T47D (cell line): ENCODE data around the gene ALX4.
A peak's percentile ranks its signal among the peaks of the same experiment; 100 is the strongest.

Source experiments
- DNase-seq, 2 experiments: peaks; one replicate each; pipeline versions ENCODE4 v3.0.0 to v3.0.0-alpha.2; 2011 to 2012; ENCODE audit warnings: low read depth in 1 of 2, low spot score in 1 of 2
- JUND ChIP-seq: IDR thresholded peaks from 2 replicates; pipeline ENCODE4 v1.6.1; 2012; ENCODE audit warnings: low read depth
- in situ Hi-C: cut with HindIII; loops from 2 replicates; pipeline ENCODE4 v1.10.0; 2016; ENCODE audit warnings: low sequenced_read_pairs, low pct_unique_long_range_greater_than_20kb

ALX4 gene

DNA sequence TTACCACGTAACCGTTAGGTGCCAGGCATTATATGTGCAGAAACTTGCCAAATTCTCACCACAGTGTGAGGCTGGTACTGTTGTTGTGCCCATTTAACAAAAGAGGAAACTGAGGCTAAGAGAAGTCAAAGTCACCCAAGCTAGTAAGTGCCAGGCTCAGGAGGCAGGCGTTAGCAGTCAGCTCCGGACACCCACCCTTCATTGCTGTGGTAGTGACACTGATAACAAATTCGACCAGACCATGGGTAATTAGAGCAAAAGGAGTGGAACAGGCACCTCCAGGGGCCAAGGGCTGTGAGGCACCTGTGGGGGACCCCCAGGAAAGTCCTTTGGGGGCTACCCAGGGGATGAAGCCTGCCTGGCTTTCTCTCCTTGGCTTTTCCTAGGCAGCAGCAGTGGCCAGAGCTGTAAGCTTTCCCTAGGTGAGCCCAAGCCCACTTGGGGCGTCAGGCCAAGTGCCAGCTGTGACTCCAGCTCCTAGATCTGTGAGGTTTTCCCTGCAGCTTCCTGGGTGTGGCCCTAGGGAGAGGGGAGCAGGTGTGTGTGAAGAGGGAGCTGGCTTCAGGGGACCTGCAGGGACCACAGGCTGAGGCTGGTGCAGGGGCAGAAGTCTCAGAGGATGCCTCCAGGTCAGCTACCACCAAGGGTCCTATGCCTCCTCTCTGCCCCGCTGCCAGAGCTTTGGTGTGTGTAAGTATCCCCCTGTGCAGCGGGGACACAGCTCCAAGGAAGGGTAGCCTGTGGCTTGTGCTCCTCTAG lies 19.7 kb upstream of the ALX4 start:
- in situ Hi-C loops = no loop called here
- TF ChIP-seq JUND = no peak
- DNase-seq = no peak

DNA sequence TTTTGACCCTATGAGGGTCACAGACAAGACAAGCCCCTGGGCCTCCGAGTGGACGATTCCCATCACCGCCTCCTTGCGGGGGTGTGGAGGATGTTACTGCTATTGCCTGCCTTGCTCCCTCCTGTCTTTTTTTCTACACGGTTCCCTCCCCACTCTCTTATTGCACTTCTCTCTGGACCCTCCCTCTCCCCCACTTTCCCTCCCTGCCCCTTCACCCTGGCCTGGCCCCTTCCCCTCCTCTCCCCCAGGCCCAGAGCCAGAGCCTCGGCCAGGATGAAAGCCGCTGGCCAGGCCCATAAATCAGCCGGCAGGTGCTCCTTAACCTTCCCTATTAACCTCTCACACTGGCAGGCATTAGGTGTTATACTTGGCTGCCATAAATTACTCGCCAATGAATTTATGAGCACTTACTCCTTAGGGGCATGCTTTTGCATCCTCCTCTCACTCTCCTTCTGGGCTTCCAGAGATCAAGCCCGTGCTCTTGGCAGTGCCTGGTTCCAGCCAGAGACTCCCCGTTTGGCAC lies 18.3 kb upstream of the ALX4 start:
- no peak for DNase-seq
- no peak for TF ChIP-seq JUND
- in situ Hi-C loops = no loop called here

DNA sequence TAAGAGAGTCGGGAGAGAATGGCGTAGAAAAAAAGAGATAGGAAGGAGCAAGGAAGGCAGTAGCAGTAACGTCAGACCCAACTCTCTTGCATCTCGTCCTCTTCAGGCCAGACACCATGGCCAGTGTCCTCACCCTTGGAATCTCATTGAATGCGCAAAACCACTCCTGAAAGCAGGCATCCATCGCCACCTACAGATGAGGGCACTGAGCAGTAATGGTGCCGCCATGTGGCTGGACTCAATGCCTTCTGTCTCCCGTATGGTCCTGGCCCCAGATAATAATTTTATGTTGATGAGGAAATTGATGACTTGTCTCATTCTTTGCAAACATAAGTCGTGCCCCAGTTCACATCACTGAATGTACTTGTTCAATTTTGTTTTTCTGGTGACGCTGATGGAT lies 17.8 kb upstream of the ALX4 start:
- in situ Hi-C loops = no loop called here
- TF ChIP-seq JUND = no peak
- DNase-seq = peak in 1 of 2 experiments; percentile 43

- peak in 1 of 2 experiments; percentile 48 for DNase-seq
- TF ChIP-seq JUND = no peak
- in situ Hi-C loops = no loop called here
Measured at GRCh38 chr11:44326615-44327475, 16.9 kb upstream of the ALX4 start.

DNA sequence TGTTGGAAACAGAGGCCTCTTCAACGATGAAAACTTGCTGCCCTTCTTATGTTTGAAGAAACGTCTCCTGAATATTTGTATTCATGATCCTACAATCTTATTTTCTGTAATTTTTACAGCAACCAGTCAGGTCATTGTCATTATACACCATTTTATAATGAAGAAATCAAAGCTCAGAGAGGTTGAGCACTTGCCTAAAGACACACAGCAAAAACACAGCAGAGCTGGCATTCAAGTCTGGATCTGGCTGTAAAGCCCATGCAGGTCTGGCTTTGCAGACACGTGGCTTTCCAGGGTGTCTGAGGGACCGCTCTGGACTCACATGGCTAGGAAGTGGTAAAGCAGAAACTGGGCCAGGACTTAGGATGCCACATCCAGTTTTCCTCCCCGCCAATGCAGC lies 15.8 kb upstream of the ALX4 start:
- no peak for TF ChIP-seq JUND
- no peak for DNase-seq
- in situ Hi-C loops = no loop called here

- peak; percentile 57 to 78 for DNase-seq
- TF ChIP-seq JUND = no peak
- in situ Hi-C loops = no loop called here
Measured at GRCh38 chr11:44324749-44325525, 15.0 kb upstream of the ALX4 start.

DNA sequence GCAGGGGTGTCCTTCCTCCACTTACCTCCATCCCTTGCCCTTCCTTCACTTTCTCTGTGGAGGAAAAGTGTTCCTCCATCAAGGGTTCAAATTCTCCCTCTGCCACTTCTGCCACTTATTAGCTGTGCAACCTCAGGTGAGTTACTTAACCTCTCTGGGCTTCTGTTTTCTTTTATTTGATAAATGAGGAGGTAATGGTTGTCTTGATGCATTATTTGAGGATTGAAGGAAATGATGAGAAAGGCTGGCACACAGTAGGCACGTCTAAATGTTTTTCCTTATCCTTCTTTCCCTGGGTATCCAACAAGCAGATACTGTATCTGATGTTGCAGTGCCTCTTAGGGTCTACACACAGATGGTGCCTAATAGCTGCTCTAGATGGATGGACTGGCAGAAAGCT lies 14.3 kb upstream of the ALX4 start:
- TF ChIP-seq JUND = no peak
- DNase-seq = no peak
- in situ Hi-C loops = no loop called here

DNA sequence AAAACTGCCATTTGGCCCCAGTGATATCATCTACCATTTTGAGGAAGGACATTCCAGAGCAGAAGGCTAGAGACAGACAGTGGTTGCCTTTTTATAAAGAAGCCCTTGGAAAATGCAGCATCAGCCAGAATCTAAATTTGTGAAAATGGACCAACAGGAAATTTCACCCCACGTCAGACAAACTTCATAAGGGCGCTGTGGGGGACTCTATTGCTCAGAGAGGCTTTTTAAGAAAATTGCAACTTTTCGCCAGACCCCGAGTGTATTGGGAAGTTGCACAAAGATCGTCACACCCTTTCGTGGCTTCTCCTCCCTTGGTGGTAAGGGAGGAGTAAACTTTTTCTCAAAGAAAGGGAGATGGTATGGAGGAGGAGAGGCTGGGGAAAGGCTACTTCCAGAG lies 12.3 kb upstream of the ALX4 start:
- DNase-seq = no peak
- no peak for TF ChIP-seq JUND
- in situ Hi-C loops = no loop called here

DNA sequence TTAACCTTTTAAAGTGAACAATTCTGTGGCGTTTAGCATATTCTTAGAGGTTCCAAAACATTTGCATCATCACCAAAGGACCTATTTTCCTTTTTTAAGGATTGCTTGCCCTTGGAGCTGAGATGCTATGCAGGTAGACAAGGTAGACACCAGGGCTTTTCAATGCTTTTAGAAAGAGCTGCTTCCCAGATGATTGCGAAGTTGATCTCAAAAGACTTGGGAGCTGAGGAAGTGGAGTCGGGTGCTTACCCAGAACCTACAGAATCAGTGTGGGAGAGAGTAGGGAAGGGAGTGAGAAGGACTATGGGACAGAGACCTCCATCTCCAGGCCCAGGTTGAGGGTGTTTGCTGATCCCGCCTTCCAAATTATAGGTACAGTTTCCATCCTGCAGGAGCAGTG lies 11.1 kb upstream of the ALX4 start:
- DNase-seq = no peak
- in situ Hi-C loops = no loop called here
- no peak for TF ChIP-seq JUND

DNA sequence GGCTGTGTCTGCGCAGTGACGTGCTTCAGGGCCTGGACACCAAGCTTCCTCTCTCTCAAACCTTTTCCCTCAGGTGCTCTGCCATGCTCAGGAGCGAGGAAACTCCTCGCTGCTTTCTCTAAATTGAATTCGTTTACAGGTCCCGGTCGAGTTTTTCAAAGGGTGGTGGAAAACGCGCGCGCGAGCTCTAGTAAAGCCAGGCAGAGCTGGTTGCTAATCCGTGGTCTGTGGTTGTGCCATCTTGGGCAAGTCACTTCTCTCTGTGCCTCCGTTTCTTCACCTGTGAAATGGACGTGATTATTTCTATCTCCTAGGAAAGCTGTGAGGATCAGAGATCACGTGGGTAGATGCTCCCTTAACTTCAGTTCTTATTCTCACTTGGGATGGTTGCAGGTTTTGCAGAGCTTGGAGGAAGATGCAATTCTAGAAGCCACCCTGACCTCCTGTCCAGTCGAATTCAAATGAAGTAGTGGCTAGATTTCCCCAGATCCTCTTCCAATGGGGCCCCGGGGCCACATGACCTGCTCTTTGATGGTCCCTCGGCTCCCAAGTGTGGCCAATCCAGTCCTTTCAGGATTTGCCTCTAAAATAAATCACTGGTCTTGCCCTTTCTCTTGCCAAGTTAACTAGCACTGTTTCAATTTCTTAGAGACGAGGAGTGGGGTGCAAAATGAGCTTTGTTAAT lies 10.5 kb upstream of the ALX4 start:
- no peak for TF ChIP-seq JUND
- in situ Hi-C loops = no loop called here
- DNase-seq = no peak

- peak in 1 of 2 experiments; percentile 34 for DNase-seq
- in situ Hi-C loops = no loop called here
- TF ChIP-seq JUND = no peak
Measured at GRCh38 chr11:44319552-44320288, 9.8 kb upstream of the ALX4 start.
